ENCODE data around the gene IFI27L2.

Gene IFI27L2, protein sequence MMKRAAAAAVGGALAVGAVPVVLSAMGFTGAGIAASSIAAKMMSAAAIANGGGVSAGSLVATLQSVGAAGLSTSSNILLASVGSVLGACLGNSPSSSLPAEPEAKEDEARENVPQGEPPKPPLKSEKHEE

DNA sequence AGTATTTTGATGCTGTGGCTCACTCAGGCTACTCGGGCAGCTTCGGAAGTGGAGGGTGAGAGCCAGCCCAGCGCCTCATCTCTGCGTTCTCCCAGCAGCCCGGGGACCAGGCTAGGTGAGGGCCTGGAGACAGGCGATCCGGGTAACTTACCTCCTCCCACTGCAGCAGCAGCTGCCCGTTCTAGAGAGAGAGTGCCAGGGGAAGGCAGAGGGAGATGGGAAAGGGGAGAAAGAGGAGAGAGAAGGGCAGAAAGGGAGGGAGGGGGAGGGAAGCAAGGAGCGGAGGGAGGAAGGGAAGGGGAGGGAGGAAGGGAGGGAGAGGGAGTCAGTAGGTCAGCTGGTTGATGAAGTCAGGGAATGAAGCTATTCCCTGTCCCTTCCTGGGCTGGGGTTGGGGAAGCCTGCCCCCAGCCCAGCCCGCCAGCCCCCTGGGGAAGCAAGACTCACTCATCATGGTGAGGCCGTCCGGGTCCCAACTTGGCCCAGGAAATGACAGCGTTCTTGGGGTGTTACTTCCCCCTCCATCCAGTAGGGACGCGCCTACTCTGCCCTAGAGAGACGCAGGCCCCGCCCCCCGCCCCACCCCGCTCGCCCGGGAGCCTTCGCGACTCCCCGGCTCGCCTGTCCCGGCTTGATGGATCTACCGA, at the start of gene IFI27L2:
IFI27L2 (minus strand) TSS at position 494 of the 647 bp plus-strand sequence; CDS start at position 454, 40 bp downstream.
- peak within 1 kb of the TSS; percentile 55 to 74 for H3K4me3 ChIP-seq (ENCODE audit: low read depth in 1 of 2, low read length in 2 of 2)
- H3K9ac ChIP-seq (ENCODE audit: low read length) = peak within 1 kb of the TSS; percentile 73
- H3K36me3 ChIP-seq (ENCODE audit: insufficient read depth, low read length) = no peaks in the 10 kb centered on the region
- H3K27ac ChIP-seq (ENCODE audit: low read depth, low read length) = peak within 1 kb of the TSS; percentile 70
- no peaks in the 10 kb centered on the region for H3K9me3 ChIP-seq (ENCODE audit: low read length)
- peaks cover 8% of the 10 kb centered on the region for H3K4me1 ChIP-seq (ENCODE audit: insufficient read depth, low read length)
- H3K27me3 ChIP-seq (ENCODE audit: control insufficient read depth in 1 of 2, insufficient read depth in 2 of 2, low read length in 2 of 2) = no peaks in the 10 kb centered on the region

DNA sequence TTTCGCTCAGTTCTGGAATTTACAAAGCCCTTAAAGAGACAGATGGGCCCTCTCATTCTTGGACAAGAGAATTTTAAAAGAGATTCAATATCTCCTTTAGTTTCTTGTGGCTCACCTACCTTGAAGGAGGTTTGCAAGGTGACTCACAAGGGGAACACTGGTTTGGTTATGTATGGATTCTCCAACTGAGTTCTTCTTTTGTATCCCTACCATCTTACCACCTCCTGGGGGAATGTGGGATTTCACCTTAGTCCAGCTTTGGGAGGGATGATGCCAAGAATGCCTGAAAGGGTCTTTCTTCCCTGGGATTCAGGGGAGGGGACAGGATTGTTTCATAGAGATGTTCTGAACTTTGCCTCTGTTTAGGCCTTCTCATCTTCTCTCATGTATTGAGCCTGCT, 48.4 kb upstream of the IFI27L2 start:
- H3K9ac ChIP-seq (ENCODE audit: low read length) = no peak overlapping the region
- H3K4me1 ChIP-seq (ENCODE audit: insufficient read depth, low read length) = peaks cover 5% of the 10 kb centered on the region
- no peak overlapping the region for H3K27ac ChIP-seq (ENCODE audit: low read depth, low read length)
- H3K36me3 ChIP-seq (ENCODE audit: insufficient read depth, low read length) = no peaks in the 10 kb centered on the region
- H3K27me3 ChIP-seq (ENCODE audit: control insufficient read depth in 1 of 2, insufficient read depth in 2 of 2, low read length in 2 of 2) = peaks cover 28 to 43% of the 10 kb centered on the region in 2 donors
- H3K4me3 ChIP-seq (ENCODE audit: low read depth in 1 of 2, low read length in 2 of 2) = no peak overlapping the region
- no peaks in the 10 kb centered on the region for H3K9me3 ChIP-seq (ENCODE audit: low read length)

GRCh38 chr14:94176808-94177207, 47.4 kb upstream of the IFI27L2 start:
- Histone ChIP-seq H3K9me3 (ENCODE audit: low read length) (no peaks in the 10 kb centered on the region), H3K4me3 (ENCODE audit: low read depth in 1 of 2, low read length in 2 of 2) (no peak overlapping the region), H3K36me3 (ENCODE audit: insufficient read depth, low read length) (no peaks in the 10 kb centered on the region), H3K27ac (ENCODE audit: low read depth, low read length) (no peak overlapping the region), H3K27me3 (ENCODE audit: control insufficient read depth in 1 of 2, insufficient read depth in 2 of 2, low read length in 2 of 2) (peaks cover 28 to 43% of the 10 kb centered on the region in 2 donors), H3K9ac (ENCODE audit: low read length) (no peak overlapping the region), H3K4me1 (ENCODE audit: insufficient read depth, low read length) (peaks cover 5% of the 10 kb centered on the region)

DNA sequence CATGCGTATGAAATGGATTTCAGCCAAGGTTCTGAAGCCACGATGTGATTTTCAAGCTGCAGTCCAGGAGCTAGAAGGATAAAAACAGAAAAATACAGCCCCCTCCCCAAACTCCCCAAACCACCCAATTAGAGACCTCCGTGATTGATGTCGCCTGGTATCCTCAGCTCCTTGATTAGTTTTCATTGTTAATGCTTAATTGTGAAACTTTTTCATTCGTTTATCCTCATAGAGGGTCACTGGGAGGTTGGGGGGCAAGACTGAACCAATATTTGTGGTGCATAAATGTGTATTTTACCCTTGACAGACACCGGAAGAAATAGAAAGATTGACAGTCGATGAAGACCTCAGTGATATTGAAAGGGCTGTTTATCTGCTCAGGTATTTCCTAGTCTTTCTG, 46.3 kb upstream of the IFI27L2 start:
- H3K4me3 ChIP-seq (ENCODE audit: low read depth in 1 of 2, low read length in 2 of 2) = no peak overlapping the region
- H3K9ac ChIP-seq (ENCODE audit: low read length) = no peak overlapping the region
- H3K27me3 ChIP-seq (ENCODE audit: control insufficient read depth in 1 of 2, insufficient read depth in 2 of 2, low read length in 2 of 2) = peaks cover 28 to 43% of the 10 kb centered on the region in 2 donors

DNA sequence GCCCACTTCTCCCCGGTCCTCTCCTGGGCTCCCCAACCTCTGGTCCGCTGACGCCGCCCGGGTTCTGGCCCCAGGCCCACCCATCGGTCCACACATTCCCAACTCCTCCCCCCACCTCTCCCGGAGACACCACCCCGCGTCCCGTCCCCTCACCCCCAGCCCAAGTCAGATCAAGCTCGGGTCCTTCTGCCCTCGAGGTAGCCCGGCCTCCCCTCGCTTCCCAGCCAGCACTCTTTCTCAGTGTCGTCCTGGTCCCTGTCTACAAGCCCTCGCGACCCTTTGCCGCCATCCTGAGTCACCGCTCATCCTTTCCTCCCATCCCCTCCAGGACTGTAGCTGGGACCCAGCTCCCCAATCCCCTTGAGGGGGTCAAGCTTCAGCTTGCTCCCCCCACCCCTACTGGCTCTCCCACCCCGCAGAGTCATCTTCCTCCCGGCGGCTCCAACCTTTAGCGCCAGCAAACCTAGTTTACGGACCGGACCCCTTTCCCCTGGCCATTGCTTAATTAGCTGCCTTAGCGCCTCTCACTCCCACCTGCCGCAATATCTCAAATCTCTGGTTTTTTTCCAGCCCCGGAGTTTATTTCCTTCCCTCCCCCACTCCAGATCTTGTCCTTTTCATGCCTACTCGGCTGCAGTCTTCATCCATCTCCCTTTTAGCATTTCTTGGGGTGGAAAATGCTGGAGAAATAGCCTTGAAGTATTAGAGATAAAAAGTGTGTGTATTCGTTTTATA, 45.8 kb upstream of the IFI27L2 start:
- Histone ChIP-seq H3K4me1 (ENCODE audit: insufficient read depth, low read length) (peaks cover 5% of the 10 kb centered on the region), H3K9me3 (ENCODE audit: low read length) (no peaks in the 10 kb centered on the region), H3K36me3 (ENCODE audit: insufficient read depth, low read length) (no peaks in the 10 kb centered on the region), H3K27me3 (ENCODE audit: control insufficient read depth in 1 of 2, insufficient read depth in 2 of 2, low read length in 2 of 2) (peaks cover 28 to 43% of the 10 kb centered on the region in 2 donors), H3K9ac (ENCODE audit: low read length) (no peak overlapping the region), H3K4me3 (ENCODE audit: low read depth in 1 of 2, low read length in 2 of 2) (no peak overlapping the region), H3K27ac (ENCODE audit: low read depth, low read length) (no peak overlapping the region)

More for the DNA sequence above, 46.3 kb upstream of the IFI27L2 start:
- Histone ChIP-seq H3K36me3 (ENCODE audit: insufficient read depth, low read length) (no peaks in the 10 kb centered on the region), H3K27ac (ENCODE audit: low read depth, low read length) (no peak overlapping the region), H3K9me3 (ENCODE audit: low read length) (no peaks in the 10 kb centered on the region), H3K4me1 (ENCODE audit: insufficient read depth, low read length) (peaks cover 5% of the 10 kb centered on the region)

DNA sequence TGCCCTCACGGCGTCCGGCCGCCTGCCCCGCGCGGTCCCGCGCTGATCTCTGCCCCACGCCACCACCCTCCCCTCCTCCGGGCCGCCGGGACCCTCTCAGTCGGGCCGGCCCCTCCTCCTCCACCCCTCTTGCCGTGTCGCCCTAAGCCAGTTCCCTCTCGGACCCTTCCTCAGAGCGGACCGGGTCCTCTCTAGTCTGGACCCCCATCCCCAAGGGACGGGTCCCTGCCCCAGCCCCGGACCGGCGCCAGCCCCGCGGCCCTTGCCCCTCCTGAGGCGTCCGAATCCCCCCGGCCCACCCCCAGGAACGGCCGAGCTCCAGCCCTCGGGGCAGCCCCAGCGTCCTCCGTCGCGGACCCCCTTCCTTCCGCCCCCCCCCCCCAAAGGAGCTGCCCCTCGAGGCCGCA, 45.2 kb upstream of the IFI27L2 start:
- H3K36me3 ChIP-seq (ENCODE audit: insufficient read depth, low read length) = no peaks in the 10 kb centered on the region
- peaks cover 28 to 38% of the 10 kb centered on the region in 2 donors for H3K27me3 ChIP-seq (ENCODE audit: control insufficient read depth in 1 of 2, insufficient read depth in 2 of 2, low read length in 2 of 2)
- no peaks in the 10 kb centered on the region for H3K9me3 ChIP-seq (ENCODE audit: low read length)
- H3K4me1 ChIP-seq (ENCODE audit: insufficient read depth, low read length) = peaks cover 5% of the 10 kb centered on the region
- H3K27ac ChIP-seq (ENCODE audit: low read depth, low read length) = no peak overlapping the region
- H3K9ac ChIP-seq (ENCODE audit: low read length) = no peak overlapping the region
- peak overlapping the region; percentile 39 to 54 for H3K4me3 ChIP-seq (ENCODE audit: low read depth in 1 of 2, low read length in 2 of 2)

DNA sequence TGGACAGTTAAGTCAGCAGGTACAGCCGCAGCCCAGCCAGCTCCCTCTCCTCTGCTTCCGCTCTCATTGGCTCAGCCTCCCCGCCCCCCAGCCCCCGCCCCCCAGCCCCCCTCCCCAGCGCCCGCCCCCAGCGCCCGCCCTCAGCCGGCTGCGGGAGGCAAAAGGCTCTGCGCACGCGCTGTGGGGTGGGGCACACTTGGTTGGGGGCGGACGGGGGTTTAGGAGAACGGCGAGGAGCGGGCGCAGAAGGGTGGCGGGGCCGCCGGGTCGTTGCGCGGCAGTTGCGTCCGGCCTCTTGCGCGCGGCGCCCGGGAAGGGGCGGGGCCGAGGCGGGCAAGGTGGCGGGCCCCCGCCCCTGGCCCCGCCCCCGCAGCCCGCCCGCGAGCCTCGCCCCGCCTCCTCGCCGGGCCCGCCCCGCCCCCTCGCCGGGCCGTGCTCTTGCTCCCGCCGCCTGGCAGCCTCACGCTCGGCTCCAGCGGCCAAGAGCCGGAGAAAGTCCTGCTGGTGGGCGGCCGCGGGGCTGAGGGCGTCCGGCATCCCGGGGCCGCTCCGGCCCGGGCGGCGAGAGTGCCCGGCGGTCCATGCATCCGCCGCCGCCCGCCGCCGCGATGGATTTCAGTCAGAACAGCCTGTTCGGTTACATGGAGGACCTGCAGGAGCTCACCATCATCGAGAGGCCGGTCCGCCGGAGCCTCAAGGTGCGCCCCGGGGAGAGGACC, 44.6 kb upstream of the IFI27L2 start, which contains the start of gene PPP4R4:
PPP4R4 (plus strand) TSS at position 438 of the 719 bp plus-strand sequence; CDS start at position 582, 144 bp downstream.
- H3K9me3 ChIP-seq (ENCODE audit: low read length) = no peaks in the 10 kb centered on the region
- H3K27ac ChIP-seq (ENCODE audit: low read depth, low read length) = no peak within 1 kb of the TSS
- peak within 1 kb of the TSS; percentile 54 to 56 for H3K4me3 ChIP-seq (ENCODE audit: low read depth in 1 of 2, low read length in 2 of 2)
- H3K27me3 ChIP-seq (ENCODE audit: control insufficient read depth in 1 of 2, insufficient read depth in 2 of 2, low read length in 2 of 2) = peaks cover 27 to 32% of the 10 kb centered on the region in 2 donors
- H3K4me1 ChIP-seq (ENCODE audit: insufficient read depth, low read length) = peaks cover 5% of the 10 kb centered on the region
- no peaks in the 10 kb centered on the region for H3K36me3 ChIP-seq (ENCODE audit: insufficient read depth, low read length)
- no peak within 1 kb of the TSS for H3K9ac ChIP-seq (ENCODE audit: low read length)

GRCh38 chr14:94173471-94173884, 44.1 kb upstream of the IFI27L2 start:
- Histone ChIP-seq H3K4me3 (ENCODE audit: low read depth in 1 of 2, low read length in 2 of 2) (peak overlapping the region; percentile 22 to 56), H3K36me3 (ENCODE audit: insufficient read depth, low read length) (no peaks in the 10 kb centered on the region), H3K9ac (ENCODE audit: low read length) (no peak overlapping the region), H3K27ac (ENCODE audit: low read depth, low read length) (no peak overlapping the region), H3K9me3 (ENCODE audit: low read length) (no peaks in the 10 kb centered on the region), H3K4me1 (ENCODE audit: insufficient read depth, low read length) (peaks cover 5% of the 10 kb centered on the region), H3K27me3 (ENCODE audit: control insufficient read depth in 1 of 2, insufficient read depth in 2 of 2, low read length in 2 of 2) (peaks cover 23 to 29% of the 10 kb centered on the region in 2 donors)

DNA sequence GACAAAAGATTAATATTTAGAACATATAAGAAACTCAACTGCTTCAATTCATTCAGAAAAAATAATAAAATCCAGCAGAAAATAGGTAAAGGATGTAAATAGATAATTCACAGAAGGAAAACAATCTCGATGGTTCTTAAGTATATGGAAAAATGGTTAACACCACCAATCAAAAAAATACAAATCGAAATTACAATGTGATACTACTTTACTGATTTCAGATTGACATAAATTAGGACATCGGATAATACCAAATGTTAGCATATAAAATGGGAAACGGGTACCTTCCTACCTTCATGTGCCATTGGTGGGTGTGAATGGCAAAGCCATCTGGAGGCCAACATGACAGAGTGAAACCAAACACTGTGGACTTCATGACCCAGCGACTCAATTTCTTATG, 43.1 kb upstream of the IFI27L2 start:
- H3K27ac ChIP-seq (ENCODE audit: low read depth, low read length) = no peak overlapping the region
- H3K9me3 ChIP-seq (ENCODE audit: low read length) = no peaks in the 10 kb centered on the region
- no peak overlapping the region for H3K9ac ChIP-seq (ENCODE audit: low read length)
- H3K4me1 ChIP-seq (ENCODE audit: insufficient read depth, low read length) = peaks cover 5% of the 10 kb centered on the region
- H3K27me3 ChIP-seq (ENCODE audit: control insufficient read depth in 1 of 2, insufficient read depth in 2 of 2, low read length in 2 of 2) = peaks cover 18 to 25% of the 10 kb centered on the region in 2 donors
- H3K4me3 ChIP-seq (ENCODE audit: low read depth in 1 of 2, low read length in 2 of 2) = no peak overlapping the region
- H3K36me3 ChIP-seq (ENCODE audit: insufficient read depth, low read length) = no peaks in the 10 kb centered on the region

GRCh38 chr14:94171208-94171607, 41.8 kb upstream of the IFI27L2 start:
- H3K4me3 ChIP-seq (ENCODE audit: low read depth in 1 of 2, low read length in 2 of 2) = no peak overlapping the region
- H3K36me3 ChIP-seq (ENCODE audit: insufficient read depth, low read length) = no peaks in the 10 kb centered on the region
- H3K9me3 ChIP-seq (ENCODE audit: low read length) = no peaks in the 10 kb centered on the region
- no peak overlapping the region for H3K9ac ChIP-seq (ENCODE audit: low read length)
- H3K27me3 ChIP-seq (ENCODE audit: control insufficient read depth in 1 of 2, insufficient read depth in 2 of 2, low read length in 2 of 2) = peaks cover 12 to 17% of the 10 kb centered on the region in 2 donors
- H3K4me1 ChIP-seq (ENCODE audit: insufficient read depth, low read length) = peaks cover 5% of the 10 kb centered on the region
- H3K27ac ChIP-seq (ENCODE audit: low read depth, low read length) = no peak overlapping the region

GRCh38 chr14:94170136-94170535, 40.7 kb upstream of the IFI27L2 start:
- Histone ChIP-seq H3K4me1 (ENCODE audit: insufficient read depth, low read length) (peaks cover 5% of the 10 kb centered on the region), H3K9me3 (ENCODE audit: low read length) (no peaks in the 10 kb centered on the region), H3K4me3 (ENCODE audit: low read depth in 1 of 2, low read length in 2 of 2) (no peak overlapping the region), H3K9ac (ENCODE audit: low read length) (no peak overlapping the region), H3K36me3 (ENCODE audit: insufficient read depth, low read length) (no peaks in the 10 kb centered on the region), H3K27me3 (ENCODE audit: control insufficient read depth in 1 of 2, insufficient read depth in 2 of 2, low read length in 2 of 2) (peaks cover 1 to 14% of the 10 kb centered on the region in 2 donors), H3K27ac (ENCODE audit: low read depth, low read length) (no peak overlapping the region)
